ENCODE data around the gene CYP4F2.

GRCh38 chr19:15840833-15841232 is 57.0 kb downstream of the CYP4F2 start:
- TF ChIP-seq YY1 (IDR thresholded peaks at IDR 0.05; ENCODE audit: insufficient read depth, insufficient read length) (no peak), ZNF274 (IDR thresholded peaks at IDR 0.05; ENCODE audit: low read depth, low read length) (no peak)

Data from NT2/D1 (cell line).